SH-SY5Y (cell line): ENCODE data around the gene SMARCB1.

Source experiments
- GATA2 ChIP-seq: IDR thresholded peaks from 2 replicates; pipeline ENCODE4 v1.6.1; 2011; ENCODE audit warnings: mild to moderate bottlenecking, low read depth, low read length
- GATA3 ChIP-seq: IDR thresholded peaks from 2 replicates; pipeline ENCODE4 v1.6.1; 2011; ENCODE audit warnings: low read depth, mild to moderate bottlenecking, low read length, moderate library complexity

DNA sequence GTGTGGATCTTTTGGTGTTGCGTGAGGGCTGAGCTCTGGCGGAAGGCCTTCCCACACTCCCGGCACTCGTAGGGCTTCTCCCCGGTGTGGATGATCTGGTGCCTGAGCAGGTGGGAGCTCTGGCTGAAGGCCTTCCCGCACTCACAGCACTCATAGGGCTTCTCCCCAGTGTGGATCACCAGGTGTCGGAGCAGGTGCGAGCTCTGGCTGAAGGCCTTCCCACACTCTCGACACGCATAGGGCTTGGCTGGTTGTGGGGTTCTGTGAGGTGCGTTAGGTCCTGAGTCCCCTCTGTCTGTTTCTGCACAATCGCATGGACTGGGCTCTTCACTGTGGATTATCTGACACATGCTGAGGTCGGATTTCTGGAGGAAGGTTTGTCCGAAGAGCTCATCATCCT is 42.3 kb upstream of the SMARCB1 start:
- TF ChIP-seq GATA3, result no peak
- TF ChIP-seq GATA2, result no peak
